HEK293T (cell line): ENCODE data around the gene STK4.

Experiments used
- CTCF ChIA-PET: fragments of 350-600 bp; formaldehyde crosslinking; extraction: SDS; loops from one replicate; lab custom pipeline; 2021; ENCODE audit warnings: antibody characterized with exemption, inconsistent platforms; lab: Yijun Ruan, JAX
- POLR2A ChIA-PET: fragments of 350-600 bp; formaldehyde crosslinking; extraction: SDS; loops from one replicate; lab custom pipeline; 2020; ENCODE audit warnings: antibody characterized with exemption, inconsistent platforms; lab: Yijun Ruan, JAX
- DNase-seq: peaks from one replicate; pipeline ENCODE4 v3.0.0; 2012; ENCODE audit warnings: mixed read lengths; ENCODE audit errors: extremely low spot score
- ARNT ChIP-seq: fragments of 450-650 bp; IDR thresholded peaks from 2 replicates; pipeline ENCODE4 v1.6.1; 2017; ENCODE audit warnings: mild to moderate bottlenecking
- BHLHE40 ChIP-seq: fragments of 450-650 bp; IDR thresholded peaks from 2 replicates; pipeline ENCODE4 v1.6.1; 2016; ENCODE audit warnings: mild to moderate bottlenecking, moderate library complexity, borderline replicate concordance
- CTBP1 ChIP-seq: fragments of 450-650 bp; IDR thresholded peaks from 2 replicates; pipeline ENCODE4 v1.6.1; 2016; ENCODE audit warnings: borderline replicate concordance
- ELF4 ChIP-seq: fragments of 450-650 bp; IDR thresholded peaks from 2 replicates; pipeline ENCODE4 v1.6.1; 2017; ENCODE audit warnings: antibody characterized with exemption
- FOXA1 ChIP-seq: fragments of 450-650 bp; IDR thresholded peaks from 2 replicates; pipeline ENCODE4 v1.6.1; 2016; ENCODE audit warnings: mild to moderate bottlenecking
- FOXK2 ChIP-seq: fragments of 450-650 bp; IDR thresholded peaks from 2 replicates; pipeline ENCODE4 v1.6.1; 2016; ENCODE audit warnings: mild to moderate bottlenecking
- FOXM1 ChIP-seq: fragments of 450-650 bp; IDR thresholded peaks from 2 replicates; pipeline ENCODE4 v1.6.1; 2017; ENCODE audit warnings: mild to moderate bottlenecking, borderline replicate concordance
- HDGF ChIP-seq: fragments of 450-650 bp; IDR thresholded peaks from 2 replicates; pipeline ENCODE4 v1.6.1; 2017; ENCODE audit warnings: antibody characterized with exemption, borderline replicate concordance
- L3MBTL2 ChIP-seq: fragments of 450-650 bp; conservative IDR thresholded peaks from 2 replicates; pipeline ENCODE4 v1.6.1; 2016; ENCODE audit warnings: mild to moderate bottlenecking
- LEF1 ChIP-seq: fragments of 450-650 bp; IDR thresholded peaks from 2 replicates; pipeline ENCODE4 v1.6.1; 2017; ENCODE audit warnings: mild to moderate bottlenecking, borderline replicate concordance
- NFRKB ChIP-seq: fragments of 450-650 bp; IDR thresholded peaks from 2 replicates; pipeline ENCODE4 v1.6.1; 2016; ENCODE audit warnings: mild to moderate bottlenecking, moderate library complexity
- SP1 ChIP-seq: fragments of 450-650 bp; IDR thresholded peaks from 2 replicates; pipeline ENCODE4 v1.6.1; 2017
- SUZ12 ChIP-seq: fragments of 450-650 bp; IDR thresholded peaks from 2 replicates; pipeline ENCODE4 v1.6.1; 2016; ENCODE audit warnings: mild to moderate bottlenecking
- TARDBP ChIP-seq: fragments of 450-650 bp; IDR thresholded peaks from 2 replicates; pipeline ENCODE4 v1.6.1; 2016
- ZNF384 ChIP-seq: fragments of 450-650 bp; IDR thresholded peaks from 2 replicates; pipeline ENCODE4 v1.6.1; 2016
- TF ChIP-seq, protein P1 (sequence below): fragments of 450-650 bp; IDR thresholded peaks from 2 replicates; pipeline ENCODE4 v1.6.1; 2016

Gene STK4

DNA sequence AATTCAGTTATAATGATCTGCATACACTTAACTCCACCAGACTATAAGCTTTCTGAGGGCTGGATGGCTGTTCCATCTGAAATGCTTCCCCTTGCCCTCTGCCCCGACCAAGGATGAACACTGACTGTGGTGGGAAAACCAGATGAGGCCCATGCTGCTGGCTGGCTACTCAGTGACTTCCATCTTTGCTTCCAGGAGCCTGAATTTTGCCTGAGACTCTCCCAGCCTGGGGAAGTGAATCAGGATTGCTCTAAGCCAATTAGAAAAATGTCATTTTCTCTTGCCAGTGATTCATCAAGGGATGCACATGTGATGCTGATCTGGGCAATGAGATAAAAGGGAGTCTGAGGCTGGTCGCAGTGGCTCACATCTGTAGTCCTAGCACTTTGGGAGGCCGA, 4.4 kb upstream of the STK4 start:
- no peak for DNase-seq
- POLR2A ChIA-PET: no interaction called here
- TF ChIP-seq ARNT (no peak), FOXM1 (no peak), TARDBP (no peak), FOXA1 (no peak)
- CTCF ChIA-PET: no interaction called here

DNA sequence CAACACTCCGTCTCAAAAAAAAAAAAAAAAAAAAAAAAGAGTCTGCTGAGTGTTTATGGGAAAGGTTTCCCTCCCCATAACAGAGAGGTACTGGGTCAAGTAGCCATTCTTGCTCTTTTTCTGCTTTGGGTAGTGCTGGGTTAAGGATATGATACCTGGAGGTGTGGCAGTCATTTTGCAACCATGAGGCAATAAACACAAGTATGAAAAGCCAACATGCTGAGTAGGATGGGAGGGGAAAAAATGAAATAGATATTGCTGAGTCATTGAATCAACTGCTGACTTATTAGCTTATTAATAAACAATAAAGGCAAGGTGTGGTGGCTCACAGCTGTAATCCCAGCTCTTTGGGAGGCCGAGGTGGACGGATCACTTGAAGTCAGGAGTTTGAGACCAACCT, 3.8 kb upstream of the STK4 start:
- ChIA-PET CTCF (no interaction called here), POLR2A (no interaction called here)
- TF ChIP-seq BHLHE40 (no peak), NFRKB (no peak)
- TF ChIP-seq, protein P1, sequence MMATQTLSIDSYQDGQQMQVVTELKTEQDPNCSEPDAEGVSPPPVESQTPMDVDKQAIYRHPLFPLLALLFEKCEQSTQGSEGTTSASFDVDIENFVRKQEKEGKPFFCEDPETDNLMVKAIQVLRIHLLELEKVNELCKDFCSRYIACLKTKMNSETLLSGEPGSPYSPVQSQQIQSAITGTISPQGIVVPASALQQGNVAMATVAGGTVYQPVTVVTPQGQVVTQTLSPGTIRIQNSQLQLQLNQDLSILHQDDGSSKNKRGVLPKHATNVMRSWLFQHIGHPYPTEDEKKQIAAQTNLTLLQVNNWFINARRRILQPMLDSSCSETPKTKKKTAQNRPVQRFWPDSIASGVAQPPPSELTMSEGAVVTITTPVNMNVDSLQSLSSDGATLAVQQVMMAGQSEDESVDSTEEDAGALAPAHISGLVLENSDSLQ: no peak
- no peak for DNase-seq

DNA sequence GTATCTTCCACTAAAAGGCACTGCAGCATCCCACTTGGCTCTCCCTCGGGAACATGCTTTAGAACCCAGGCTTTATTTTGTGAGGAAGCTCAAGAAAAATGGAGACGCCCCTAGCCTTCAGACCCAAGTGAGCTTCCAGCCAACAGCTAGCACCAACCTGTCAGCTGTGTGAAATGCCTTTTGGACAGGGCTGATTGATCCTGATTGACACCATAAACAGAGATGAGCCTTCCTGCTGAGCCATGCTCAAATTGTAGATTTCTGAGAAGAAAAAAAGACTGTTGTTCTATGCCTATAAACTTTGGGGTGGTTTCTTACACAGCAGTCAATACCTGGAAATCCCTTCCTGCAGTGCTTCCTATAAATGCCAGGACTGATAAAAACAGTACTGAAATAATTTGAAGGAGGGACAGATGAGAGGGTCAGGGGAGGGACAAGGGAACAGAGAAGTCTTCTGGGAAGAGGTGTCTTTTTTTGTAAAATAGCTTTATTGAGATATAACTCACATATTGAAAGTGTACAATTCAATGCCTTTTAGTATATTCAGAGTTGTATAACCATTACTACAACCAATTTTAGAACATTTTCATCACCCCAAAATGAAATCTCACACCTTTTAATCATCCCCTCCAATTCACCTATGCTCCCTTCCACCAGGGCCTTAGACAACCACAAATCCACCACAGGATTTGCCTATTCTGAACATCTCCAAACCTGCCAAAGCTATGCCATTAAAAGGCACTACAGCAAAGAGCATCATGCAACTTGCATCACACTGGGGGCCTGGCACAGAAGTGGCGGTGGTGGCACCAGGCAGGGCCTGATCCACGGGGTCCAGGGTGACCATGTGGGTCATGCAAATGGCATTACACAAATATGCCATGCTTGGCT, 2.7 kb upstream of the STK4 start:
- ChIA-PET CTCF (no interaction called here), POLR2A (no interaction called here)
- DNase-seq: no peak
- no peak for TF ChIP-seq CTBP1
- no peak for TF ChIP-seq L3MBTL2
- TF ChIP-seq FOXK2: no peak
- no peak for TF ChIP-seq BHLHE40
- no peak for TF ChIP-seq ELF4
- no peak for TF ChIP-seq SUZ12
- no peak for TF ChIP-seq FOXA1
- no peak for TF ChIP-seq FOXM1
- TF ChIP-seq ARNT: no peak
- TF ChIP-seq NFRKB: no peak
- no peak for TF ChIP-seq TARDBP
- no peak for TF ChIP-seq LEF1

DNA sequence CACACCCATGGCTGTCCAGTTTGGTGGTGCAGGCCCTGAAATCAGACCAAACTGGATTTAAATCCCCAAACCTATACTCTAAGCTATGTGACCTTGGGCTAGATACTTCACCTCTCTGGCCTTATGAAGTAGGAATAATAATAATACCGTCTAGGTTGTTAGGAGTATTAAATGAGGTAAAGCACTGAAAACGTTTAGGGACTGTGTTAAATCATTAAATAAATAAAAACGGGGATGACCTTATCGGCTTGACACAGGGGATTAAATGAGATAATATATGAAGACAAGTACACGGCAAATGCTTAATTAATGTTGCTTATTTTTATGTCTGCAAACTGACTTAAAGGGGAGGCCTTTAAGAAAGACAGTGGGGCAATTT, 672 bp upstream of the STK4 start:
- no peak for DNase-seq
- TF ChIP-seq ARNT (no peak), ELF4 (no peak), FOXA1 (no peak), L3MBTL2 (no peak), HDGF (no peak), SP1 (no peak), FOXM1 (no peak), FOXK2 (no peak), TARDBP (no peak), LEF1 (no peak), SUZ12 (no peak), ZNF384 (no peak), BHLHE40 (no peak), NFRKB (no peak), CTBP1 (no peak)
- TF ChIP-seq, protein P1: no peak
- POLR2A ChIA-PET: no interaction called here
- CTCF ChIA-PET: no interaction called here

DNA sequence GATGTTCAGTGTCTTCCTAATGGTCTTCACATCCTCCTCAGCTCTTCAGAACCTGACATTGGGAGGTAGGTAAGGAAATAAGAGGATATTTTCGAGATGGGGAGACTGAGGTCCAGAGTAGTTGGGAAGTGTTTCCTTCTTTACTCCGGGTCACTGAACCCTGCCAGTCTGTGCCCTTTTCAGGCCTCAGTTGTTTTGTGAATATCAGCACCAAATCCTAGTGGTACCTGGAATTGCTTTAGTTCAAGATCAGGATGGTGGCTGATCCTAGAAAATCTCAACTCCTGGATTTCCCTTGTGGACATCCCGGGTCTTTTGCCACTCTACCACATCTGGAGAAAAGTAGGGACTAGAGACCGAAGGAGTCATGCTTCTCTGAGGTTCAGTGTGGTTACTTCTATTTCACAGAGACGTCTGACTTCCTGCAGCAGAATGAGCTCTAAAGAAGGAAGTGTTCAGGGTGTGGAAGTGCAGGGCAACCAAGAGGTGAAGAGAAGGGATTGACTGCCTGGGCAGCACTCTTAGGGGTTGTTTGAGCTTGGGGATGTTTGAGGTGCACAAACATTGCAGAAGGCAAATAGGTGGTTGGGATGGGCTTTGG, 995 bp downstream of the STK4 start:
- TF ChIP-seq CTBP1: no peak
- TF ChIP-seq TARDBP: no peak
- no peak for TF ChIP-seq ARNT
- TF ChIP-seq L3MBTL2: no peak
- TF ChIP-seq FOXM1: no peak
- no peak for TF ChIP-seq FOXA1
- TF ChIP-seq SP1: no peak
- TF ChIP-seq FOXK2: no peak
- no peak for TF ChIP-seq BHLHE40
- TF ChIP-seq, protein P1: no peak
- TF ChIP-seq SUZ12: no peak
- TF ChIP-seq HDGF: no peak
- no peak for TF ChIP-seq ELF4
- TF ChIP-seq LEF1: no peak
- TF ChIP-seq NFRKB: no peak
- POLR2A ChIA-PET: no interaction called here
- no peak for DNase-seq
- CTCF ChIA-PET: no interaction called here

DNA sequence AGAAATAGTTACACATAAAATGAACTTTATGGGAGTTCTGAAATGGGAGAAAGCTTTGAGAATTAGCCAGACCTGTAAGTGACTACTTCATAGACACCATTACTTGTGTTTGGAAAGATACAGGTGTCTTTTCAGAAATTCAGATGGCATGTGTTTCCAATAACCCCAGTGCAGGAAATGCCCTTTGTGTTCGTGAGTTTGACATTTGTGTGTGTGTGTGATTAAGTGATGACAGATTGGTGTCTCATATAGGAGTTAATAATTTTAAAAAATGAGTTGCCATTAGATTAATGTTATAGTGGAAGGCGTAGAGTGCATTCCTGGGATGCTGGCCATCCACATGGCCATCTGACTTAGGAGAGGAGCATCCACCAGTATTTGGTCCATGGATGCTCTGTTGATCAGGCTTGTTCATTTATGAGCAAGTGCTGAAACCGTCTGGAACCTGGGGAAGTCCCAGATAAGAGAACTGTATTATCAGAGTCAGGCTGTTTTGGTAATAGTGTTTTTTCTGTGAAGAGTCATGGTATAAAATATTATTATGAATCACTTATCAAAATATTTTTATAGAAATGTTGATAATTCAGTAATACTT, 3.1 kb downstream of the STK4 start:
- TF ChIP-seq HDGF (no peak), NFRKB (no peak), BHLHE40 (no peak), FOXM1 (no peak), L3MBTL2 (no peak)
- TF ChIP-seq, protein P1: no peak
- ChIA-PET POLR2A (no interaction called here), CTCF (no interaction called here)
- no peak for DNase-seq
